Stimulated activated CD8-positive, alpha-beta memory T cell treated with anti-CD3 and anti-CD28 coated beads, Interleukin-15, amount 100 ng/mL, for 48 hours (primary cell): ENCODE measurements around the gene CDC5L.

ENCODE experiments used
- DNase-seq, 2 donors: peaks; one replicate each; pipeline ENCODE4 v3.0.0-alpha.2; 2020; ENCODE audit warnings: low read depth in 2 of 2

The CDC5L gene

GRCh38 chr6:44452725-44453124 lies 65.2 kb downstream of the CDC5L start:
- no peak for DNase-seq

DNA sequence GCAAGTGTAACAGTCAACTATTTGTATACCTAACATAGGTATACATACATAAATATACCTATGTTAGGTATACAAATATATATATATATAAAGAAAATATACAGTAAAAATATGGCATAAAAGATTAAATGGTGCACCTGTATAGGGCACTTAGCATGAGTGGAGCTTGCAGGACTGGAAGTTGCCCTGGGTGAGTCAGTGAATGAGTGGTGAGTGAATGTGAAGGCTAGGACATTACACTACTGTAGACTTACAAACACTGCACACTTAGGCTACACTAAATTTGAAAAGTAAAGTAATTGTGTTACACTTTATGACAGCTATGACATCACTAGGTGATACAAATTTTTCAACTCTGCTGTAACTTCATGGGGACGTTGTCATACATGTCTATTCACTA lies 65.6 kb downstream of the CDC5L start:
- DNase-seq, result no peak

DNA sequence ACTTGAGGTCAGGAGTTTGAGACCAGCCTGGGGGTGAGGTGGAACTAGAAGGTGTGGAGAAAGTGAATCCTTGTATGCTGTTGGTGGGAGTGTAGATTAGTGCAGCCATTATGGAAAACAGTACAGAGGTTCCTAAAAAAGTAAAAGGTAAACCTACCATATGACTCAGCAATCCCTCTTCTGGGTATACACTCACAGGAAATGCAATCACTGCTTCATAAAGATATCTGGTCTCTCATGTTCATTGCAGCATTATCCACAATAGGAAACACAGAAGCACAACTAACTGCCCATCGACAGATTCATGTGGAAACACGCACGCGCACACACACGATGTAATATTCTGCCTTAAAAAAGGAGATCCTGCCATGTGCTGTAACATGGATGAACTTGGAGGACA lies 66.7 kb downstream of the CDC5L start:
- DNase-seq, result no peak

DNA sequence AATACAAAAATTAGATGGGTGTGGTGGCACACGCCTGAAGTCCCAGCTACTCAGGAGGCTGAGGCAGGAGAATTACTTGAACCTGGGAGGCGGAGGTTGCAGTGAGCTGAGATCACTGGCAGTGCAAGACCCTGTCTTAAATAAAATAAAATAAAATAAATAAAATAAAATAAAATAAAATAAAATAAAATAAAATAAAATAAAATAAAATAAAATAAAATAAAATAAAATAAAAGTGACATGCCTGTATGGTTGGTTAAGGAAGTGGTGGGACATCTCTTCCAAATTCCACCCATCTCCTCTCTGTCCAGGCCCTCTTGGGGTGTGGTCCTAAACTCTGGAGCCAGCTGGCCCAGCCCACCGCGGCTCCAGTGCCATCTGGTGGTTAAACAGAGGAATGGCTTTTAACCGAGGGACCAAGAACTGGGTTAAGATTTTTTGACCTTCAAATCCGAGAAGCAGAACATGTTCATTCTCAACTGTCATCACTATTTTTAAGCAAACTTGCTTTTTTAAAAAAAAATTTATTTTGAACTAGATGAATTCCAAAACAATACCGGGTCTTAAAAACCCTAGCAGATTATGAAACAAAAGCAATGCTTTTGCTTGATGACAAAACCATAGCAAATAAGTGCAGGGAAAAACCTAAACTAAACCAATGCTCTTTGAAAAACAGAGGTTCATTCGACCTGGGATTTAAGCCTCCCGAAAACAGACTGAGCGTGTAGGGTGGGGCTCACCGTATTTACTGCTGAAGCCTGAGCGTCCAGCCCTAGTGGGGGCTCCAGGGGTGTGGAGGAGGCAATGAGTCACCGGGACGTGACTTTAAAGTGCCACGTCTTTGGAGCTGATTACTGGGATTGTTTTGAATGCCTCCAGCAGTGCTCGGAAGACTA lies 68.8 kb downstream of the CDC5L start:
- peak in 1 of 2 donors; percentile 23 for DNase-seq

GRCh38 chr6:44456966-44457292 lies 69.4 kb downstream of the CDC5L start:
- DNase-seq, result no peak

DNA sequence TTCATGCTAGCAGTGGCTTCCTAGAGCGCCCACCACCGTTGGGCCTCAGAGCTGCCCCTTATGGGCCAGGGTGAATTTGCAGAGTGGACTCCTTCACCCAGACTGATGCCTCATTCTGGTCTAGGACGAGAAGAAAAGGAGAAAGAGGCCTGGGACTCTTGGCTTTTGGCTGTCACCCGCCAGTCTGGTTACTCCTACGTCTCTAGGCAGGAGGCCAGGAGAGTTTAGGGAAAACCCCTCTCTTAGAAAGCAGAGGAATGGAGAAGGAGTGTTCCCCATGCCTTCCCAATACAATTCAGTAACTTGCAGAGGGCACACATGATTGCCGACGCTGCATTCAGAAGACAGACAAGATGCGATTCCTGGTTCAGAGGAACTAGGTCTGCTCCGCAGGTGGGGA lies 70.1 kb downstream of the CDC5L start:
- DNase-seq, result no peak

DNA sequence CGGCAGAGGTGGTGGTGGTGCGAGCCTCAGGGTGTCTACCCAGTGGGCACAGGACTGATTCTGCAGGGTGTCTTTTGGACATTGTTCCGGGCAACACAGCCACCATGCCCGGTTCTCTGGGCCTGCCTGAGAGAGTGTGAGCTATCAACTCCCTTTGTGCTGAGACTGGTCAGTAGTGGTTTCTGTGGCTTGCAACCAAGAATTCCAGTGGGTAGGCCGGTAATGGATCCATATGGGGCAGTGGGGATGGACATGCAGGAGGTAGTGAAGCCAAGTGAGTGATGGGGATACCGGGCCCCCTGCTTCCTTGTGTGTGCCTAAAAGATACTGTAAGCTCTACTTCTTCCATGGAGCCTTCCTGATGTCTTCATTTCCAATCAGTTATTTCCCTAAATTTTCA lies 71.0 kb downstream of the CDC5L start:
- DNase-seq, result no peak

- no peak for DNase-seq
Observed at GRCh38 chr6:44462335-44462734, 74.8 kb downstream of the CDC5L start.

GRCh38 chr6:44462797-44463727 lies 75.6 kb downstream of the CDC5L start:
- DNase-seq, result no peak

- DNase-seq, result no peak
Observed at GRCh38 chr6:44463728-44464450, 76.4 kb downstream of the CDC5L start.

- no peak for DNase-seq
Observed at GRCh38 chr6:44464527-44465310, 77.2 kb downstream of the CDC5L start.

GRCh38 chr6:44466955-44467354 lies 79.4 kb downstream of the CDC5L start:
- no peak for DNase-seq

DNA sequence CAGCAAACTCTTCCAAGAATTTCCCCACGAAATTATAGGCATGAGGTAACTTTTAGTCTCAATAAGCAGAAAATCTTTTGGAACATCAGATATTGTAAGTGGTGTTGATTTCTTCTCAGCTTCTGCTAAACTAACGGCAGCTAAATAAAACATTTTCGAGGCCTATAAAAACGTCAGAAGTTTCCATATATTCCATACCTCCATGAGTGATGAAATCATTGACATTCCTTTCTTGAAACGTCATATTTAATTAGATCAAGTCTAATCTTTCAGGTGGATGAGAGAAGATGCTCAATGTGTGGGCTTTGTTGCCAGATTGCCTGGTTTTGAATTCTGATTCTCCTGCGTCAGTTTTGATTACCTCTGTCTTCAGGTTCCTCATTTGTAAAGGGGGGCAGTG lies 81.3 kb downstream of the CDC5L start:
- no peak for DNase-seq

DNA sequence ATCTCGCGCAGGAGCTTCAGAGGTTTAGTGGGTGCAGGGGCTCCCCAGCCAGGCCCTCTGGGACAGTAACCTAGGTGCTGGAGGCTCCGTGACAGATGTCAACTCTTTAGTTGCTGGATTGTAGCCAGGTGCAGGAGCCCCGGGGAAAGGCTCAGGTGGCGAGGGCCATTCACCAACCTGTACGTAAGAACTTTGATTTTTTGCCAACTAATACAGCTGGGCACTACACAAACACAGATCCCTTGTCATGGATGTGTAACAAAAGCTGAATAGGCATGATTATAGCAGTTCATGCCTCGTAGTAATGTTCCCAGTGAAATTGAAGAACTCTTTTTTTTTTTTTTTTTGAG lies 82.6 kb downstream of the CDC5L start:
- no peak for DNase-seq

GRCh38 chr6:44470746-44471145 lies 83.2 kb downstream of the CDC5L start:
- no peak for DNase-seq

DNA sequence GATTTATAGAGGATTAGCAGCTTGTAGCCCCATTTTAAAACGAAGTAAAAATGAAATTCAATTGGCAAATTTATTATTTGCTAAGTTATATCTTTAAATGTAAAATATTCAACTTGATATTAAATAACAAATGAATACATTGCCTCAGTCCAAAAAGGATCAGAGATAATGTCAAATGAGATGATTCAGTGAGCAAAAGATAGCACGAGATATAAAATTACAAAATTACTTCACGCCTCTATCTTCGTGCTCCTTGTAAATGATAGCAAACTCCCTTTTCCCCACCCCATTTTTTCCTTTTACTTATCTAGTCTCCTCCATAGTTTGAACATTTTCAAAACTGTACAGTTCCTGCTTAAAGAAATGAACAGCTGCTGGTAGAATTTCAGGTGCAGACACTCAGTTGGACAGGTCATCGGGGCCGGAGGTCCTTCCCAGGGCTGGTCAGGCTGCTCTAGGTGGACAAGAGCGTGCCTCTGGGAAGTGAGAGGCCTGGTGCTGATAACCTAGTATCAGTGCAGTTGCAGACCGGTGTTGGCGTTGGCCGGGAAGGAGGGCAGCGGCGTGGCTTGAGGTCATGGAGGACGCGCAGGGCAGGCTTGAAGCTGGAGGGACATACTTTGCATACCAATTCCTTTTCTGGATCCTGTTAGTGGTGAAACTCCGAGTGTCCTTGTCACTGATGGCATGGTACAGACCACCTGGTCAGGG lies 83.9 kb downstream of the CDC5L start:
- DNase-seq, result no peak

DNA sequence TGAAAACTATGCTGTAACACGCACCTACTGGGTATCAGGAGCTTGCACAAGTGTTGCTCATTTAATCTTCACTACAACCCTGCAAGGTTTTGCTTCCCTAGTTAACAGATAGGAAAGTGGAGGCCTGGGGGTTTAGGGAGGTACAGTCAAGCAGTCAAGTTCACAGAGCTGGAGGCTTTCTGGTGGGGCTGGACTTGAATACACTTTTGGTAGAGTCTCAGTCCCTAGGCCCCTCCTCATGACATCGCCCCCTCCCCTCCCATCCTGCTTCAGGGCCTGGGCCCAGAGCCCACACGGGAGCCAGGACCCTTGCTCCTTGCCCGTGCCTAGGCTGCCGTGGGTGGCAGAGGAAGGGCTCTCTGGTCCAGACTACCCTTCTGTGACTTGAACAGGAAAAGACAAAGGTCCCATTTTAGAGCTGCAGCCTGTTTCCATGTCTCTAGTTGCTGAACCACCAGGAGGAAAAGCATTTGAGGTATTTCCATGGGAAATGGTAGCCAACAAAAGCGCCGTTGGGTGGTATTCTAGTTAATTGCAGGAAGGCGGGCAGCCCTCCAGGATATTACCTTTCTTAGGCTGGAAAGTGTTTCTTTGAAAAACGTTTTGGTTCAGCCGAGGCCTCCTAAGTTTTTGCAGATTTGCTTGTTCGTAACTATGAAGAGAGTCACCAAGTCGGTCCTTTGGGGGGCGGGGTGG lies 84.9 kb downstream of the CDC5L start:
- DNase-seq, result no peak

DNA sequence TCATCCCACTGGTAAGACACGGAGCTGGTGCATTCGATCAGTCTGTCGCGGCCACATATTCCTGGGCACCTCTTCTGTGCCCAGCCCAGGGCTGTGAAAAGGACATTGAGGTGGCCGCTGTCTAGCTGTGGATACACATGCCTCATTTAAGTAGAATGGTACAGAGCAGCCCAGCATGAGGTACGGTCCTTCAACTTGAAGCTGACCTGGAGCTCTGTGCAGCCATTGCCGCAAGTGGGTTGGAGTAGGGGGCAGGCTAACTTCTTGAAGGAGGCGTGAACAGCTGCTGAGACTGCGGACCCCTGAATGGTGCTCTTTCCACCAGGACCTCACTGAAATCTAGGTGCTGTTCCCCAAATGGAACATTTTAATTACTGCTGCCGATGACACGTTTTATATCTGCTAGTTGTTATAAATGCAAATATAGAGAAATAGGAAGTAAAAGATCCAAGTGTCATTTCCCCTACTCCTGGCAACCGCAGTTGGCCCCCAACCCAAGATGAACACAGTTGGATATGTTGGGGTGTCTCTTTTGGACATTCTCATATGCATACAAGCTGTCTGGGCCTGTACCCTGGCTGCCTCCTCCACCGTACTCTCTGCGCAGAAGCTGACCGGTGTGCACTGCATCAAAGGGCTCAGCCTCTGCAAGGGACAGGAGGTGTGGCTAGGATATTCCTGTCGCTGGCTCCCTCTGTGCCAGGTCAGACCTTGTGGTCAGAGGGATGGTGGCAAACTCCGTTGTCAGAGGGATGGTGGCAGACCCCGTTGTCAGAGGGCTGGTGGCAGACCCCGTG lies 86.1 kb downstream of the CDC5L start:
- no peak for DNase-seq

DNA sequence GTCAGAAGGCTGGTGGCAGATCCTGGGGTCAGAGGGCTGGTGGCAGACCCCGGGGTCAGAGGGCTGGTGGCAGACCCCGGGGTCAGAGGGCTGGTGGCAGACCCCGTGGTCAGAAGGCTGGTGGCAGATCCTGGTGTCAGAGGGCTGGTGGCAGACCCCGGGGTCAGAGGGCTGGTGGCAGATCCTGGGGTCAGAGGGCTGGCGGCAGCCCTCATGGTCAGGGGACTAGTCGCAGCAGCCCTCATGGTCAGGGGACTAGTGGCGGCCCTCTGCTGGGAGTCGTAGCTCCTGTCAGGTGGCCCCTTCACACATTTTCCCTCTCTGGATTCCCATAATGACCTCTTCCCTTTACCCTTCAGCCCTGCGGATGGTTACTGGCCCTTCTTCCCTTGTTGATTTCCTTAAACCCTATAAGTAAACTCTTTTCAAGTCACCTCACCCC lies 86.7 kb downstream of the CDC5L start:
- DNase-seq, result no peak
